SH-SY5Y (cell line): ENCODE data around the gene DELE1.

Experiments
- GATA2 ChIP-seq: IDR thresholded peaks from 2 replicates; pipeline ENCODE4 v1.6.1; 2011; ENCODE audit warnings: mild to moderate bottlenecking, low read depth, low read length
- GATA3 ChIP-seq: IDR thresholded peaks from 2 replicates; pipeline ENCODE4 v1.6.1; 2011; ENCODE audit warnings: low read depth, mild to moderate bottlenecking, low read length, moderate library complexity

DNA sequence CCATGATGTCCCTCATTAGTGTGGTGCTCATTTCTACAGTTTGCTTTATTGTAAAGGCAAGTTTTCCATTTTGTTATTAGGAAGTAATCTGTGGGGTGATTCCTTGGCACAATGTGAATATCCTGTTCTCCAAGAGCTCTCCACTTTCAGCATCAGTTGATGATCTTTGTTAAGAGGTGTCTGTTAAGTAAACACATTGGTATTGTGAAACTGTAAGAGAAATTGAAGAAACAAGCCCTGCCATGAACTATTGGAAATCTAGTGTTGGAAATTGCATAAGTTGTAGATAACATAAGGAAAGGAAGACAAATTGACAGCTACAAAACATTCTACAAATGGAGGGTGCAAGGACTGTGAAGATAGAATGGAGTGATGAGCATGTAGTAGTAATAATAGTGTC lies 62.4 kb downstream of the DELE1 start:
- no peak for TF ChIP-seq GATA2
- no peak for TF ChIP-seq GATA3
